ENCODE data around the gene HOXA10.

The HOXA10 gene

DNA sequence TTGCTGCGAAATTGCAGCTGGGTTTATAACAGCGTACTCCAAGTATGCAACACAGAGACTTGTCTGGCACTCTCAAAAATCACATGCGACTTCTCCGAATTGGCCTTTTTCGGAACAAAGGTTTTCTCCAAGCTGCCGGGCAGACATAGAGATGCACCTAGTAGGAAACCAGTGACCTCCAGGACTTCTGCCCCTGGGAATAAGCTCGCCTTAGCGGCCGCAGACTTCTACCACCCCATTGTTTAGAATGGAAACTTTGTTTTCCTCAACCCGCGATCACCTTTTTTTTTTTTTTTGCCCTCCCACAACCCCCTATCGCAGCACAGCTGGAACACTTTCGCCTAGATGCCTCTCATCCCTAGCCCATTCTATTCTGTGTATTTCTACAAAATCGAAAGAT lies 4.9 kb upstream of the HOXA10 start:
- DNase-seq, result no peak

DNA sequence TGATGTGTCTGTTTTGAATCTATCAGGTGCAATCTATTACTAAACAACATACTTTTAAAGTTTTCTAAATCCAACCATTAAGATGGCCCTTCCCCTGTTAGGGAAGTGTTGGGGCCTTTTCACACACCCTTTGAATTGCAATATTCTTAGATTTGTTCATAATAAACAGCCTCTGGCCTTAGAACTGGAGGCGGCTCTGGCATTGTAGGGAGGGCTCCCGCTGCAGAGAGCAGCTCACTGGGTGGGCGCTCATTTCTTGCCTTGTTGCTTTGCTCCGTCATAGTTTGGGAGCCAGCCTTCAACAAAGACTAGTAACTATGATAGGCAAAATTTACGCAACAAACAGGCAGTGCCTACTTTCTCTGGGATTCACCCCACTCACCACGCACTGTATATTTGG lies 4.2 kb upstream of the HOXA10 start:
- DNase-seq, result no peak

DNA sequence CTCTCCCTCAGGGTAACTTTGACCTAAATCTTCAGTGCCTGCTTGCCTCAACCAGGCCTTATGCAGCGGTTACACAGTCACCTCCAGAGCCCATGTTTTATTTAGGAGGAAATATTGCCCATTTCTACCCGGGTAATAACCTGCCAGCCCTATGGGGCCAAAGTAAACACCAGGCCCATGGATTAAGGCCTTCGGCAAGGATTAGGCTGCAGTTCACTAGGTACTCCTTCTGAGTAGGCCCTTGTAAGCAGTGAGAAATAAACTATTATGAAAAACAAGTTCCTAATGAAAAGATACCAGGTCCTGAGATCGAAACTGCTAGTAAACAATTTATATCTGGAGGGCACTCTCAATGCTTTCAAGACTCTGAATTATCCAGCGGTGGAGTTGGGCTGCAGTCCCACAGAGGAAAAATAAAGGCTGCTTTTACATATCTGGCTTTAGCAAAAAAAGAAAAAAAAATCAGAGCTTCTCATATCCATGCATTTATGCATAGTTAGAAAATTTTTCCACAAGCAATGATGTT lies 3.7 kb upstream of the HOXA10 start:
- no peak for DNase-seq

DNA sequence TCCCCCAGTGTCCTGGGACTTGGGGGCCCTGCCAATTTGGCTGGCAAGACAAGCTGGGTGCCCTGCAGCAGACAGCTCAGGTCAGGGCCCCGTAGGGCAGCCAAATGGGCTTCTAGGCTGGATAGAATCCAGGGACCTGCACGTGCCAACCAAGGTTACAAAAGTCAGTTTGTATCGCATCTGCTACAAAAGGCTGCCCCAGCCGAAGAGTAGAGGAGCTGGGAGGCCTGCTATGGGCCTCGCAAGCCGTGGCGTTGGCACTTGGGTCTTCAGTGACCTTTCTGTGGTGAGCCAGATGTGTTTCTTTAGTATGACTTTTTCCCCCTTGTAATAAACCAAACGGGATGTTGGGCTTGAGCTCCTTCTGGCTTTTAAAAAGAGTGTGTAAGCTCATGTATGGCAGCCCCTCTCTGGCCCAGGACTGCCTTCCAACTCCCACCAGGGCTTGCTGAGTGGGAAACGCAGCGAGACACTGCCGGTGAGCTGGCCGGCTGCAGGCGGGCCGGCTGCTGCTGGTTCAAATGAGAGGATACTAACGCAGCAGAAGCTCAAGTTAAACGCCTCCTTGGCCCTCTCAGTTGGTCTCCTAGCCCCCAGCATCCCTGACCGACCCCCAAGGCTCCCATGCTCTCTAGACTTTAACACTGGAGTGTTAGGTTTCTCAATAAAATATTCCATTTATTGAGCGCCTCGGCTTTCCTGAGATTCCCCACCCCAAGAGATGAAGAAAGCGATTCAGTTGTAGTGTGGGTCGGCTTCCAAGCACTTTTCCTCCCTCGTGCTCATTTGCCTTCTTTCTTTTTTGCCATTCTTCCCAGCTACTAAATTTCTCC lies 3.1 kb upstream of the HOXA10 start:
- DNase-seq, result no peak

DNA sequence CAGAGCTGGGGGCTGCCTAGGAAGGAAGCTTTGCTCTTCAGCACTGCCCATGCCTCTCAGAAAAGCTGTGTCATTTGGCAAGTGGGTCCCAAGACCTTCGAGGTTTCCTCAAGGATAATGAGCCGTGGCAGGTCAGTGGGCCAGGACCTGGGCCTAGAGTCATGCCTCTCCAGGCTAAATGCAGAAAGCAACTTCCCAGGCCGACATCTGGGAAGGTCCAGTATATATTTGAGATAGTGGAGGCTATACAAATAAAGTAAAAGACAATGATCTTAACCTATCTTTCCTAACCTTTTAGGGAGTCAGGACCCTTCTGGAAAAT lies 2.4 kb upstream of the HOXA10 start:
- no peak for DNase-seq

DNA sequence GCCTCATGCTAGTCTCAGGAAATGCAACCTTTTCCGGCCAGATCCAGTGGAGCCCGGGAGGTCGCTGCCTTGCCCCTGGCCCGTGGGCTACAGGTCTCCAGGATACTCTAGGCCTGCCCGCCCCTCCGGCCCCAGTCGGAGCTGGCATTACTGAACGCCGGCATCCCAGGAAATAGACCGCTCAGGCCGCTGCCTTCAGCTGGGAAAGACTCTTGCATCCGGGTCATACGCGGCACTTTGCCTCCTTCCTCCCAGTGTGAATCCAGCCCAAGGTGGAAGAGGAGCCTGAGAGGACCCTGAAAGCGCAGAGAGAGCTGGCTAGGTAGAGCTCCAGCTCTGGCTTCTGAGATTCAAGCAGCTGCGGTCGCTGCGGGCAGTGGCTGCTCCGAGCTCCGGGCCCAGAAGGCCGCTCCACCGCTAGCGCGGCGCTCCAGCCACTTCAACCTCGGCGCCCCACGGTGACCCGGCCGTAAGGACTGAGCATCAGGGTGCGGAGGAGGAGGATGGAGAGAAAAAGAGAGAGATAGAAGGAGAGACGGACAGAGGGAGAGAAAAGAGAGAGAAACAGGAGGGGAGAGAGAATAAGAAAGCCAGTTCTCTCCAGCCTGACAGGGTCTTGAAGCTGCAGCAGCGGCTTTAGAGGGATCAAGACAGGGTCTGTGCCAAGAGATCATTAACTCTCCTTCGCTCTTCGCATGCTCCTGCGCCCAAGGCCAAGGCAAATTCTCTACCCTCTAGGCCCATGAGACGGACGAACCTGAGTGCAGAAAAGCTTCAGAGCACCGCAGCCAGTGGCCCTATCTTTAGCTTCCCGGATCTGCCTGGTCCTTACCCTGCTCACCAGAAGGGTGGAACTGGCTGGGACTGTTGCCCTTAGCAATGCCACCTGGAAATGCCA lies 1.8 kb upstream of the HOXA10 start:
- DNase-seq, result no peak

DNA sequence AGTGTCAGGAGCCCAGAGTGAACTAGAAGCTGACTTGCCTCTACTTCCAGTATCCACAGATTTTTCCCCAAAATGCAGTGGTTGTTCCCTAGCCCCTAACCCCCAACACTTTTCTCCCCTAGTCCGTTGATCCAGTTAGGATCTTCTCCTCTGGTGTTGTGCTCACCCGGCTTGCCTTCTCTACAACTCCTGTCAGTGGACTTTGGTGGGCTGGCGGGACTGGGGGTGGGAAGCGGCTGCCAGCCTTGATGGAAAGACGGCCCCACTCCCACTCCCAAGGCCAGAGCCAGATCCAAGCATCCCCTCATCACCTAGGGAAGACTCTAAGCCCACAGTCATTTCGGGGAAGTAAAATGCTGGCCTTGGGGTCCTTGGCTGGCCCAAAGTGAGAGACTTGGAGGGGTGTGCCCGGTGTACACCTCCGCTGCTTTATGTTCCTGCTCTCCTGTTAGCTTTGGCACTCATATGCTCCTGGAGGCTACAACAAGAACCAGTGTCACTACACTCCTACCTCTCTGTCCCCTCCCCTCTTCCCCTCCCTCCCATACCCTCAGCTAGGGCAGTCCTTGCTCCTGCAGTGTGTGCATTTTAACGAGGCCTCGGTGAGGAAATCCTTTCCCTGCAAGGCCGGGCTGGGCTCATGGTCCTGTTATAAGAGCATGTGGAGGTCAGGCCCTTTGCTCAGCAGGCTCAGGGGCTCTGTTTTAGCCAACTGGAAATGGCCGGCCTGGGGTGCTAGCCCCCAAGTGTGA lies 930 bp upstream of the HOXA10 start:
- DNase-seq, result no peak

DNA sequence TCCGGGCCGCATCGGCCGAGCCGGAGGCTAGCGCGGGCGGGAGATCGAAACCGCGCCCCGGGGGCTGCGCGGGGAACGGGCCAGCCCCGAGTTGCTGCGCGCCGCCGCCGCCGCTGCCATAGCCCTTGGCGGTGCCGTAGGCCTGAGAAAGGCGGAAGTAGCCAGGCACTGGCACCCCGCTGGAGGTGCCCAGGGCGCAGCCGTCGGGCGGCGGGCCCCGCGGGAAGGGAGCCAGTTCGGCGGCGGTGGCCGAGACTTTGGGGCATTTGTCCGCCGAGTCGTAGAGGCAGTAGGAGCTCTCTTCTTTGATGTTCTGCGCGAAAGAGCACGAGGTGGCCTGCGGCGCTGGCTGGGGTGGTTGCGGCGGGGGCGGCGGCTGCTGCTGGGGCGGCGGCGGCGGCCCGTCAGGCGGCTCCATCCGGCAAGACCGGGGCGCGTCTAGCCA lies 587 bp downstream of the HOXA10 start:
- DNase-seq, result no peak

DNA sequence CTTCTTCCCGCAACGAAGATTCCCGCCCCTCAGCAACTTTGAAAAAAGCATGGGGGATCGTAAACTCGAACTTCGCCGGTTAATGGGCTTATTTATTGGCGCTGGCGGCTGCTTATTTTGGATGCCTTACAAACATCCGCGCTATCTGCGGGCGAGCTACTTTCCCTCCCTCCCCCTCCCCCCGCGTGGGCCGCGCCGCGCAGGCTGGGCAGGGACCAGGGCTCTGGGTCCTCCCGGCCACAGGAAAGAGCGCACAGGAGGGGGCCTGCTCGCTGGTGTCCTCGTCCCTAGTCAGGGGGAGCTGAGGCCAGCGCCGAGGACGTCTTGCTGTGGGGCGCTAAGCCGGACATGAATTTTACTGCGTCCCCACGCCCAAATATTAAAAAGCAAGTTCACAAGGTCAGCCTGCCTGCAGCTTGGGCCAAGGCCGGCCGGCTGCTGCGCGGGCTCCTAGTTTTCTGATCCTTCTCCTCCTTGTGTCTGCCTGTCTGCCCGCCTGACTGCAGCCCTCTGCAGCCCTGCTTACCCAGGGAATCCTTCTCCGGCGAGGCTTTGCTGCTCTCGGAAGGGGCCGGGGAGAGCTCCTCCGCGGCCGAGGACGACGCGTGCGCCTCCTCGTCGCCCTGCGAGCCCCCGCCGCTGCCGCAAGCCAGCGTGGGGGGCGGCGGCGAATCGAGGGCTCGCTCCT lies 1.2 kb downstream of the HOXA10 start:
- no peak for DNase-seq

DNA sequence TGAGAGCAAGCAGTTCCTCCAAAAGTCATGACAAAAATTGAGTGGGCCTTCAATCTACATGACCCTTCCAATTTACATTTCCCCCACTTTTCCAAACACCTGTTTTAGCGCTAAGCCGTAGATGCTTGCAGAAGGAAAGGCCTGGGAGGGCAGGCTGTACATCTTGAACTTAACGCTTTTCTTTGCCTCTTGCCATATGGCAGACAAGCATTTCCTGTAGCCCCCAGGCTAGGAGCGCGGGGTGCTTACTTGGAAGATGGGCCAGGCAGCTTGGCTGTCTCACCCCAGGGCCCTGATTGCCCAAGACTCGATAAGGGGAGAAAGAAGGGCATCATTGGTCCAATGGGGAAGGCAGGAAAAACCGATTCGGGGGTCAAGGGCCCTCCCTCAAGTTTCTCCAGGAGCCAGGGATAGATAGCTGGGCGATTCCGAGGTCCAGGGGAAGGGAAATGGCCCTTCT lies 1.8 kb downstream of the HOXA10 start:
- no peak for DNase-seq

DNA sequence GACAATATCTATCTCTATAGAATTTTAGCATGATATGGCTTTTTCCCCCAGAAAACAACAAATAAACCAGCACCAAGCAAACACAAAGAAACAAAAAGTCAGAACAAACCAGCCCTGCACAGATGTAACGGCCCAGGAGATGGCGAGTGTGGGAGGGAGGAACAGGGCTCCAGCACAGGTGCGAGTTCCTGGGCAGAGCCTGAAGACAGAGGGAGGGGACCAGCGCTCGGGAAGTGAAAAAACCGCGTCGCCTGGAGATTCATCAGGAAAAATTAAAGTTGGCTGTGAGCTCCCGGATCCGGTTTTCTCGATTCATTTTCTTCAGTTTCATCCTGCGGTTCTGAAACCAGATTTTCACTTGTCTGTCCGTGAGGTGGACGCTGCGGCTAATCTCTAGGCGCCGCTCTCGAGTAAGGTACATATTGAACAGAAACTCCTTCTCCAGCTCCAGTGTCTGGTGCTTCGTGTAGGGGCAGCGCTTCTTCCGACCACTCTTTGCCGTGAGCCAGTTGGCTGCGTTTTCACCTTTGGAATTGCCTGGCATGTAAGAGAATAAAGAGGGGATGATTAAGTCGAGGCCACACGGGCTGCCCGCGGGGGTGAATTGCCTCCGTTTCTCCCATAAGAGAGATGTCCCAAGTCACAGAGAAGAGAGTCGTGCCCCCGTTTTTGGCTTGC lies 2.3 kb downstream of the HOXA10 start:
- peak; percentile 47 for DNase-seq

DNA sequence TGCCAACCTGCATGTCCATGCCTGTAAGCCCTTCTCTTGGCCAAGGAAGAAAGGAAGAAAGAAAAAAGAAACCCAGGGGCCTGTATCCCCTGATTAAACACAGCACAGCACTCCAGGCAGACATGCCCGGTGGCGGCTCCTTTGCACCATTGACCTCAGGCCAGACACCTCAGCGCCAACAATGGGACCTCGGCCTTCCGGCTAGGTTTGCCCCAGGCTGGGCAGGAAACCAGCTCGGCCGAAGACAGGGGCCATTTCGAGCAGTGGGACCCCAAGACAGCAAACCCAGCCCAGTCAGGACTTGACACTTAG lies 2.8 kb downstream of the HOXA10 start:
- DNase-seq, result no peak

DNA sequence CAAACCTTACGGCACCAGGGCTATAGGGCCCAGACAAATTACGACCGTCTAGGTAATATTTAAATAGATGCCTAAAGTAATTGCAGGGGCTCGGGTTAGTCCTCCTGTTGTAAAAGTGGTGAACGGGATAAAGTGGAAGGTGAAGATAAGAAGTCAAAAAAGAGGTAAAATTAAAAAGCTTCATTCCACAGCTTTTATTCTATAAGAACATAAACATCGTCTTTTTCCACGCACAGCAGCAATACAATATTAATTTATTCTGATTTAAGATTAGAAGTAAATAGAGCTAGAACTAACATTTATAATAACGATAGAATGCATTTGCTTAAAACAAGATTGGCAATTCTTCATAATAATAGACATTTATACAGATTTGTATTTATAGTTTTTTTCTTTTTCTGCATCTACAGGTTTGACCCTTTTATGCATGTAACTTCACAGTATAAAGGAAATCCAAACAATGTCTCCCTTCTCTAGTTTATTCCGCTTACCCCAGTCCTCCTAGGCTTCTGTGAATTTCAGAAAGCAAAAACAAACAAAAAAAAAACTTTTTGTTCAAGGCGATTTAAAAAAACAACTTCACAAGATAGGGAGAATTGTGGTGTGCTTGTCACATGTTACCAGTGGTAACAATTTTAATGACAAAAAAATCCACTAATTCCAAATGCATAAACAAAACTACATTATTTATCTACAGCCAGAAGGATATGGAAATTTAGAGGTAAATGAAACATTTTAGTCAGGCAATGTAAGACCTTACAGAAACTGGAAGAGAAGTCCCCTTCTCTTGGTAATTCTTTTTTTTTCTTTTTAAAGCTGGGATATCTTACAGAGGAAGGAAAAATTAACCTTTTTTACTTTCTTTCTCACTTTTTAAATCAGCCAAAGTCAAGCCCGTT lies 3.4 kb downstream of the HOXA10 start:
- no peak for DNase-seq

DNA sequence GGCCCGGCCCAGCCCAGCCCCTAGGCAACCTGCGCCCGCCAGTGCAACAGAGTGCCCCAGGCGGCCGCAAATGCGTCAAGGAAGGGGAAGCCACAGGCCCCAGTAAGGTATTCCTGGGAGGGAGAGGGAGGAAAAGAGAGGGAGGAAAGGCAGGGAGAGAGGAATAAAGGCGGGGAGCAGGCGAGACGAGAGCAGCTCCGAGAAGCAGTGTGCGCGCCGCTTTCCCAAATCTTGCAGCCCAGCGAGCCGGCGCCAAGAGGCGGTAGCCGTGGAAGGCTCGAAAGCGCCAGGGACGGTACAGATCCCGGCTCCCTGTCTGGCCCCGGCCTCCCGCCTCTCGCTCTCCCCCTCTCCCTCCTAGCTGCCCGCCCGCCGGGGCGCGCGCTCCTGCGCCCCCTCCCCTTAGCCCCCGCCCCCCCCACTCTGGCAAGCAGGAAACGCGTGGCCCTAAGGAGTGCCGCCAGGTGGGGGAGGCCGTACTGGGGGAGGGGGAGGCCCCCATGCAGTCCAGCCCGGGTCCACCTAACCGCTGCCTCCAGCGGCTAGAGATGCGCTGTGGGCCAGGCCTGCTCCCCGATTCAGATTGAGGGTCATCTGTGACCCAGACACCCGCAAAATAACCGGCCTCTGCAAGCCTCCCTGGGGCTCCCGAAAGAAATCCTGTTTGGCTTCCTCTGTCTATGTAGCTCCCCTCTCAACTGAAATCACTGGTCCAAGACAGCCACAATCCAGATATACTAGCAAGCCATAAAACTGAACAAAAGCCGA lies 4.3 kb downstream of the HOXA10 start:
- no peak for DNase-seq

DNA sequence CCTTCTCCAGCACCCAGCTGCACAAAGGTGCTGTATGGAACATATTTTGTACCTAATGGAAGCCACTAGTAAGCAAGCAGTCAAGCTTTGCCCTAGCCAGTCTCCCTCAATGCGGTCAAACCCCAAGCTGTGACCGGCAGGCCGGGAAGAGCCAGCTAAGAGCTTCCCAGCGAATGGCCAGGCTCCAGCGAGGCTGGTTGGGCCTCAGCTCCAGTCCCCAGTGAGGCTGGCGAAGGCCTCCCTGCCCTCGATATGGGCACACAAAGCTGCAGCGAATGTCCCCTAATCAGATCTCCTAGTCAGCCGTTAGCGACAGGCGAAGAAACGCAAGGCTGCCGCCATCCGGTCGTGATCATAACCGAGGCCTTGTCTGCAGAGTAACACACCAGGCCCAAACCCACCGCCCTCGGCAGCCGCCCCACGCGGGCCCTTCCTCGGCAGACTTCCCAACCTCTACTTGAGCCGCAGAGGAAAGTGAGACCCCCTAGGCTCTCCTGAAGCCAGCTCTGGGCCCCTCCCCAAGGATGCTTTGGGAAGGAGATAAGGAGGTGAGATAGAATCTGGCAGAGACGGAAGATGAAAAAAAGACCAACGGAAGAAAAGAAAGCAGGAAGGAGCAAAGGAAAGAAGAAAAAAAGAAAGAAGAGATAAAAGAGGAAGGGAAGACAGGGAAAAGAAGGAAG lies 5.7 kb downstream of the HOXA10 start:
- DNase-seq, result no peak

DNA sequence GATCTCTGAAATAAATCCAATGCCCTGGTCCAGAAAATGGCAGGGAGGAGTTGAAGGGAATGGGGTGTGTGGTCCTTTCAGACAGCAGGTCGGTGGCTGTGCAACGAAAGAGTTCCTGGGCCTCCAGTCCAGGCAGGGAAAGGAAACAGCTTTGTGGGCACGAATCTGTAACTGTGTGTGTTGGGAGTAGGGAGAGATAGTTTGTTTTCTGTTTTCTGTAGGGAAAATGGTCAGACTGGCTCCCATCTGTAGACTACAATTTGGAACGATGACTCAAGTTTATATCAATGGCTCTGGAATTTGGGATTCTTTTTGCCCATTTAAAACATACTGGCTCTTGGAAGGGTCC lies 6.2 kb downstream of the HOXA10 start:
- no peak for DNase-seq

DNA sequence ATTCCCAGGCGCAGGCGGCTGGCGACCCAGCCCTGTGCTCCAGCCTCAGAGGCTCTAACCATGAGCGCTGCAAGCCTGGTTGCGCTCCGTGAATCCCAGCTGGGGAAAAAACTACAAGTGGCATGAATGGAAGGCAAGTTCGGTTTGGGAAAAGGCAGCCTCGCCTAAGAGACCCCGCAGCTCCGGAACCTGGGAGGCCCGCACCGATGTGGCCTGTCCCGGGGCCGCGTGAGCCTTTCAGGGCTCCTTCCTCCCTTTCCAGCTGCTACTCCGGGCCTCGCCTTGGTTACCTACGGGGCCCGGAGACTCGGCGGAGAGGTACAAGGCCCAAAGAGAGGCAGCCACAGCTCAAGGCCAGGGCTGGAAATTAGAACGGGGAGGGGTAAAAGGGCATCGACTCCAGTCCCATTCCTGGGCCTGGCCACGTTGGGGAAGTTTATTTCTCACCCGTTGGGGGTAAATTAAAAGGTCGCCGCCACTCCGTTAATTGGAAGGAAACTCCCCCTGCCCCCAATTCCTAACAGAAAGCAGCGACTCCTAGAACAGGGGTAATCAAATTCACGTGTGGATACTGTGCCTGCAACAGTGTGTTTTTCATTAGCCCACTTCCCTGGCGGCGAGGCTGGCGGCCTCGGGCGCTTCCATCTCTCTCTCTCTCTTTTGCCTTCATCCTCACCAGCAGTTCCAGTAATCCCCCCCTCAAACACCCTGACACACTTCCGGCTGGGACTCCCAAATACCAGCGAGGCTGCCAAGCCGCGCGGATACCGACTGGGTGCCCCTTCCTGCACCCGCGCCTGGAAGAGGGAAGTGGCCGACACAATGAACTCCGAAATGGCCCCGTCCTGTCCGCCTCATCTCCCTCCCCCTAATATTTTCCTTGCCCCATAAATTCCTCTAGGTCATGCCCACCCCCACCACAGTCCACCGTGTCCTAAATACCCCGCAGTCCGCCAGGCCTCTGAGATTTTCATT lies 7.3 kb downstream of the HOXA10 start:
- DNase-seq, result no peak

DNA sequence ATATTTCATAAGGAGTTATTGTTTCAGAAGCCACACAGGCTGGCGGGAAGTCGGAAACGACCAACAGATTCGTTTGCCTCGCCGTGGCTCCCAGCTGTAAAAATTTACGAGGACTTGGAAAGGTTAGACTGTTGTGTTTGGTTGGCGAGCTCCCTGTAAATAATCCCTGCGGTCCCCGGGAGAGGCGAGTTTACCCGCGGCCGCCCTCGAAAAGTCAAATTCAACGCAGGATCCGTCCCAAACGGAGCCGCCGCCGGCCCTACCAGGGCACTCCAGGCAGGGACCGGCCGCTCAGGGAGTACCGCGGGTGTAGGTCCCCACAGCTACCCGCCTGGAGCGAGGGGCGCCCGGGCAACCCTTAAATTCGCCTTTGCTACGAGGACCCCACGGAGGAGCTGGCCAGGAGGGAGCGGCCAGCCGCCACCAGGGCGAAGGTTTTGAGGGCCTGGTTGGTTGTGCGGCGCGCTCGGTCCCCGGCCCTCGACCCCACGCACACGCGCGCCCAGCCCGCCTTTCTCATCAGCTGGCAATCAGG lies 8.1 kb downstream of the HOXA10 start:
- no peak for DNase-seq
